HL-60/S4 (cell line): ENCODE results near the gene SLC25A21.
"Not testable (repeated sequence)": the region's sequence is repeated elsewhere in the genome, so short reads cannot be mapped to it uniquely, and the experiment has no call there.

Source experiments
- in situ Hi-C: fragments of 300-500 bp; cut with MboI; formaldehyde crosslinking; loops from 2 replicates; pipeline ENCODE4 v1.14.3; 2022; ENCODE audit warnings: low sequenced_read_pairs

The SLC25A21 gene

DNA sequence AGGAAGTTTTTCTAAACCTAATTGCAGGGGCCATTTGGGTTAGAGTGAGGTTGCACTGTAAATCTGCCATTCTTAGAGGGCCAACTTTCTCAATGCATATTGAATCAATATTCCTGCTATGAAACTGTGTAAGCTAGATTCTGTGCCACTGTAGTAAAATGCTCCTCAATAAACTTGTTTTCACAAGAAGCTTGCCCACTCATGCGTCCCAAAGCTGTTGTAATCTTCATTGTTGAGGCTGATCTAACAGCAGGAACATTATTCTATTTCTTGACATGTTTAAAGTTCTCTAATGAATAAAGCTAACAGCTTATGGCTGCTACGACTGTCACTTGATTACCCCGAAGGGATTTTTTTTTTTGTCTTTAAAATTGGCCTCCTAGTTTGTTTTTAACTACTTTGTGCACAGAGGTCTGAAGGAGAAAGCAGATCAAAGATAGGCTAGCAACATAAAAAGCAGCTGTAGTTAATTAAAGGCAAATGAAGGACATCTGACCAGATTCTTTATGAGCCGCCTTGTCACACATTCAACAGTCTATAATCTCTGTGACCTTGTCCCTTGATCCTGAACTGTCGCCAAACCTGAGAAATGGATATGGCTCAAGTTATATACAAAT lies 267.0 kb downstream of the SLC25A21 start:
- in situ Hi-C loops = no loop called here

DNA sequence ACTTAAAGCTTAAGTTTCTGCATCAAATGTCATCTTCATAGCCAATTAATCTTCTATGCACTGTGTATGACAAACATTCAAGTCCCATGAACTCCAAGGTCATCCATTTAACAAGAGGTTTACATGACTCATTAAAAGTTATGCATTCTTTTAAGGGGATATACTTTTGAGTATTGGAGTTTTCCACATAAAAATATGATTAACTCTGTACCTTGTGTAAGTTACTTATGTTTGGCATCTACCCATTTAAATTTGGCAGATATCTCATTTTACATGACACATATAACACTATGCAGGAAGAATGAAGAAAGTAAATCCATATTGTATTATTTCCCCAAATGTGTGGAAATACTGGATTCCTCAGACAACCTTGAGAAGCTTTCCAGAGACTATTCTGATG lies 270.5 kb downstream of the SLC25A21 start:
- in situ Hi-C loops = no loop called here

DNA sequence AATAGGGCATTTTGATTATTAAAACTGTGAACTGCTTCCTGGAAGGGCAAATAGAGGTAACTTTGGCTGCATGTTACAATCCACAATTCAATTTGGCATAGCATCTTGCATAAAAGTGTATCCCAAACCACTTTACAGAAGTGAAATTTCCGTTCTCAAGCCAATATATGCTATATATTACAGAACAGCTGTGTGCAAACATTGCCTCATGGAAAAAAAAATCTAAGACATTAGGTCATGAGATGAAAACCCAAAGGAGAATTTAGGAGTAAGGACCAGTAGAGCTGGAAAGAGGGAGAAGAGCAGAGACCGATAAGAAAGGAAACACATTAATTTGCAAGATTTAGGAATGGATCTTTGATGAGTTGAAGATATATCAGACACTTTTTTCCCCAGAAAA lies 271.6 kb downstream of the SLC25A21 start:
- in situ Hi-C loops = no loop called here

DNA sequence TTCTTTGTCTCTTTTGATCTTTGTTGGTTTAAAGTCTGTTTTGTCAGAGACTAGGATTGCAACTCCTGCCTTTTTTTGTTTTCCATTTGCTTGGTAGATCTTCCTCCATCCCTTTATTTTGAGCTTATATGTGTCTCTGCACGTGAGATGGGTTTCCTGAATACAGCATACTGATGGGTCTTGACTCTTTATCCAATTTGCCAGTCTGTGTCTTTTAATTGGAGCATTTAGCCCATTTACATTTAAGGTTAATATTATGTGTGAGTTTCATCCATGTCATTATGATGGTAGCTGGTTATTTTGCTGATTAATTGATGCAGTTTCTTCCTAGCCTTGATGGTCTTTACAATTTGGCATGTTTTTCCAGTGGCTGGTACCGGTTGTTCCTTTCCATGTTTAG lies 276.1 kb downstream of the SLC25A21 start:
- in situ Hi-C loops = not testable (repeated sequence)

DNA sequence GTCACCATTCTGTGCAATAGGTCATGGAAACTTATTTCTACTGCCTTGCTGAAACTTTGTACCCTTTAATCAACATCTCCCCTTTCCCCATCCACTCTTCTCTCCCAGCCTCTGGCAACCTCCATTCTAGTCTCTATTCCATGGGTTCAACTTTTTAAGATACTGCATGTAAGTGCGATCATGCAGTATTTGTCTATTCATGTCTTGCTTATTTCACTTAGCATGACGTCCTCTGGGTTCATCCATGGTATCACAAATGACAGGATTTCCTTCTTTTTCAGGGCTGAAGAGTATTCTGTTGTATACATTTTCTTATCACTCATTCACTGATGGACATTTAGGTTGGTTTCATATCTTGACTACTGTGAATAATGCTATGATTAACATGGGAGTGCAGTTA lies 288.4 kb downstream of the SLC25A21 start:
- in situ Hi-C loops = no loop called here

DNA sequence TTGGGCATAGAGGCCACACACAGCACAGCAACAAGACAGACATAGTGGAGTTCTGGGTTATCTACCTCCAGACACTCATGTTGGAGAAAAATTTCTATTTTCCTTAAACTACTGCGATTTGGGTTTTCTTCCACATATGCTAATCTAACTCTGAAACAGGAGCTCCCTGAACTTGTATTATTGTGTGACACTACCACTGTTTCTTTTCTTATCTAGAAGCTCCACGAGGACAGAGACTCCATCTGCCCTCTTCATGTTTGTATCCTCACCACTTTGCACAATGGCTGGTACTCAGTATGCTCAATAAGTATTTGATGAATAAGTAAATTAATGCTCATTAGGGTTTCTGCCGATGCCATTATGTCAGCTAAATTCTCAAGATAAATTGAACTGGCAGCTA lies 292.1 kb downstream of the SLC25A21 start:
- in situ Hi-C loops = no loop called here

DNA sequence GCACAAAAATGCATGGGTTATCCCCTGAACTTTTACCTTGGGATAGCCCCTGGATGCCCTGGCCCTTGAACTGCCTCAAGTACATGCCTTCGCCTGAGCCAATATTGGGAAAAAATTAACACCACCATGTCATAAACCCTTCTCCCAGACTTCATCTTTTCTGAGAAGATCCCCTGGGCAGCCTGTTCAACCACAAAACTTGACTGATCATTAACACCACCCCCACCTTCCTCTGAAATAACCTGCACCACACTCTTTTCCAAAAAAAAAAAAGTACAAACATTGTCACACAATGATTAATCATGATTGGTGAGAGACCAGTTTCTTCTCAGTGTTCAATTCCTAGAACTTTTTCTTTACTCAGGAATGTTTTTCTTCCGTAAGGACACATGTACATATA lies 292.8 kb downstream of the SLC25A21 start:
- in situ Hi-C loops = no loop called here

DNA sequence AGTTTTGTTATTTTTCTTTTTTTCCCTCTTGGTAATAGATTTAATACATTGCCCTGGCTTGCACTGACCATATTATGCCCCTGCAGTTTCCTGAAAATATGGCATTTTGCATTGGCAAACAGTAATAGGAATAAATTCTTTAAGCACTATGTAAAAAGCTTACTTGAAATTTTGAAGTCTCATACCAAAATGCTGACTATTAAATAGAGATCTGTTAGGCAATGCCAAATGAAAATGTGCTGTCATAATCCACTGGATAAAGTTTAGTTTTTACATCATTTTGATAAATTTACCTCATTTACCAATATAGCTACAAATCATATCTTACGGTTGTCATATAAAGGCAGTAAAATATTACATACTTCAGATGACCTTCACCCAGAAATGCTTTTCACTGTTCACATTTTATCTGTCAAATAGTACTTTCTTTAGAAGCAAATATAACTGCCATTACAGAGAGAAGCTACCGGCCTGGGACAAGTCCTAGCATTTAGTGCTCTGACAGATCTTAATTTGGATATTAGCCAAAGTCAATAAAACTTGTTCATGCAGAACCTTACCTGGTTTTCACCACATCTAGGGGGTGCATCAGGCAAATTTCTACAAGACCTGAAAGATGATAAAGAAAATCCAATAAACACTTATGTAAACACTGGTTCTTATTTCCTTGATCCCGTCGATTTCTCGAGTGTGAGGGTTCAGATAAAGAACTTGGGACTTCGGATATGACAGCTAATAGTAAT lies 297.8 kb downstream of the SLC25A21 start:
- in situ Hi-C loops = no loop called here

DNA sequence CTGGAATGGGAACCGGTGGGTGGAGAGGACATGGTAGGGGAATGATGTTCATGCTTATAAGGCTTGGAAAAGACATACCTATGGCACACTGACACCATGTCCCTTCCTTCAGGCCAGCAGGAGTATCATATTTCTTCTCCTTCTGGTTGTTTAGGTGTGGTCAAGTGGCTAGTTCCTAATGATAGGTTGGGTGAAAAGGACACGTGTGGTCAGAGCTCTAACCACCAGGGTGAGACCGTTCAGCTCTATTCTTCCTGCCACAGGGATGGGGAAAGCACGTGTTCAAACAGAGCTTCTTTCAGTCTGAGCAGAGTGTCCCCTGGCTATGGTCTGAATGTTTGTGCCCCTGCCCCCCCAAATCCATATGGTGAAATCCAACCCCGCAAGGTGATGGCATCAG lies 301.6 kb downstream of the SLC25A21 start:
- in situ Hi-C loops = no loop called here

DNA sequence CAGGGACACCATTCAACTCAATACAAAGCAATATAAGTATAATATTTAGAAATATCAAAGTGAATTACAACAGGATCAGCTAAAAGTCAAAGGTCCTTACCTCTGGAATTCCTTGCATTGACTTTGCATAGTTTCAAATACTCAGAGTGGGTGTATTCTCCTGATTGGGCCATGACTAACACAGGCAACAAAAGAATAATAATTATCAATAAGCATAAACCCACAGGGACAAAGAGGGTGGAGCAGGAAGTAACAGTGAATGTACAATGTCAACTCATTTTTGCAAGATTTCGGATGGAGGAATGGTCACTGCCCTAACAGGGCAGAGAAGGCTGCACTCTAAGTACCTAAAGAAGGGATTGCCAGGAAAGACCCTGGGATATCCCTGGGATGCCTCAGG lies 303.3 kb downstream of the SLC25A21 start:
- in situ Hi-C loops = no loop called here

DNA sequence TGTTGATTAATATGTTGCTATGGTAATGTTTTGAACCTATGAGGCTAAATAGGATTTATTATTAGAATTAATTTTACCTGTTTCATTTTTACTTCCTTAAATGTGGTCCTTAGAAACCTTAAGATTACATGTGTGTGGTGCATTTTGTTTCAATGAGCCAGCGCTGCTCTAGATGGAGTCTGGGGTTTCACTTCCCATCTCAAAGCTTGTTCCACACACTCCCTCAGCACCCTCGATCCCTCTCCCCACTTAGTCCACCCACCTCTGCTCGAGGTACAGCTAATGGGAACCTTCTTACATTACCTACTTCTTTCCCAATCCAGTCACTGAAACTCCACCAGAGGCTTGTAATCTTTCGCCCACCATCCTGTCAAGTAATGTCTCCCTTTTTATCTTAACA lies 305.5 kb downstream of the SLC25A21 start:
- in situ Hi-C loops = no loop called here

DNA sequence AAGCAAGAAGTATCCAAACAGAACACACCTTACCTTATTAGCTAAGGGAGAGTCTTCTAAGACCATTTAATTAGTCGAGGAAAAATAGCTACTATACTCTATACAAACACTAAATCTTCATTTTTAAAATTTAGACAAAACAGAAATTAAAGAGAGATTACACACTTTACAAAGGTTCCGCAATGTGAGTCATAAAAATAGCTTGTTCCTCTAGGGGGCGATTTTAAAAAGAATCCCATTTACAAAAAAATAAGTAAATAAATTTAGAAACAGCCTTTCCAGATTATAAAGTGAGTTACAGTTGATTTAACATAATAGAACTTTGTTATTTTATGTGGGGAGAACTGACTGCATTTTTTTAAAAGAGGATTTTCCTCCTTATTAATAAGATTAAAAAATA lies 309.1 kb downstream of the SLC25A21 start:
- in situ Hi-C loops = no loop called here

DNA sequence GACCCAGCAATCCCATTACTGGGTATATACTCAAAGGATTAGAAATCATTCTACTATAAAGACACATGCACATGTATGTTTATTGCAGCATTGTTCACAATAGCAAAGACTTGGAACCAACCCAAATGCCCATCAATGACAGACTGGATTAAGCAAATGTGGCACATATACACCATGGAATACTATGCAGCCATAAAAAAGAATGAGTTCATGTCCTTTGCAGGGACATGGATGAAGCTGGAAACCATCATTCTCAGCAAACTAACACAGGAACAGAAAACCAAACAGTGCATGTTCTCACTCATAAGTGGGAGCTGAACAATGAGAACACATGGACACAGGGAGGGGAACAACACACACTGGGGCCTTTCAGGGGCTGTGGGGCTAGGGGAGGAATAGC lies 310.2 kb downstream of the SLC25A21 start:
- in situ Hi-C loops = not testable (repeated sequence)

DNA sequence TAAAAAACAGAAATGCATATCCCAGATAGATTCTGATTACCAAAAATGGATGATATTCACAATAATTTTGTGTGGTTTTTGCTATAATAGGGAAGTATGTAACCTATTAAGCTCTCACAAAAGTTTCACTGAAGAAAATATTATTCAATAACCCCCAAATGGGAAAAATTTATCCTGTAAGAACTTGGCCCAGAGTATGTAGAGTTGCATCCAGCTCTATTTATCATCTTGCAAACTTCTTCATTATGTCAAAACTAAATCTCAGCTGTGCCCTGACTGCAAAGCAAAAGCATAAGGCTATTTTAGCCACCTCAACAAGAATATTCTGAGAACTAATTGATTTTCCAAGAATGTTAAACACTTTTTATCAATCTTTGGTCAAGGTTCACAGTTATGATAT lies 311.6 kb downstream of the SLC25A21 start:
- in situ Hi-C loops = no loop called here

DNA sequence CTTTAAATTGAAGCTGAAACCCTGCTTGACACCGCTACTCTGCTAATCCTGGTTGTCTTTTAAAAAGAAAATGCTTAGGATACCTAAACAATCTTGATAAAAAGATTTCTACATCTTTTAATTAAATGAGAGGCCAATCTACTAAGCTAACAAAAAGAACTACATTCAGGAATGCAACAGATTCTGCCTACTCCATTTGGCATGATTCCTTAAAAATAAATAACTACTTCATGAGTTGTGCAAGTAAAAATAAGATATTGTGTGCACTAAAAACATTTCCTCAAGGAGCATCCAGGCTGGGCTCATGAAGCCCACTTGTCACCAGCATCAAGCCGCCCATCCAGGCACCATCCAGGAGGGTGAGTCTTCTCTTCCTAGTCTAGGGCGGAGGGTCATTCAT lies 313.3 kb downstream of the SLC25A21 start:
- in situ Hi-C loops = no loop called here

DNA sequence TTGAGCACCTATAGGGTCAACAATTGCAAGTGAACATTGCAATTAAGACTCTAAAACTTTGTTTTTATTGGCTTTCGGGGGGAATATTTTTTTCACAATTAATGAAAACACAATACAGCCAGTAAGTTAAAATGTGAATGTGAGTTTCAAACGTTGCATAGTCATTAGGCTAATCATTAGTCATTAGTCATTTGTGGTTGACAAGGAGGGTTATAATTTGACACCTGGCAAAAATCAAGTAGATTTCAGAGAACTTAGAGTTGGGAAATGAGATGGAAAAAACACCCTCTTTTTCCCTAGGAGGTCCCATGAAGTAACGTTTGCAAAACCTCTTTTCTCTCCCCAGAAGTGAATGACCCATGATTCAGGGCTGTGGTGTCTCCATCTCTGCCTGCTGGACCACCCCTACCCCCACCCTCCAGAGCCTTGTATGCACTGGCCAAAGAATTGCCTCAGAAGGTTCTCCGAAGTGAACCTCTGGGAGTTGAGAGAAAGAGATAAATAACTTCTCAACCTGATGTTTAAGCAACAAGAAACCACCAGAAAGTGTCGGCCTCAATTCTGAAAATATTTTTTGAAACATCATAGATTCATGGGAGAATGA lies 314.5 kb downstream of the SLC25A21 start:
- in situ Hi-C loops = no loop called here

DNA sequence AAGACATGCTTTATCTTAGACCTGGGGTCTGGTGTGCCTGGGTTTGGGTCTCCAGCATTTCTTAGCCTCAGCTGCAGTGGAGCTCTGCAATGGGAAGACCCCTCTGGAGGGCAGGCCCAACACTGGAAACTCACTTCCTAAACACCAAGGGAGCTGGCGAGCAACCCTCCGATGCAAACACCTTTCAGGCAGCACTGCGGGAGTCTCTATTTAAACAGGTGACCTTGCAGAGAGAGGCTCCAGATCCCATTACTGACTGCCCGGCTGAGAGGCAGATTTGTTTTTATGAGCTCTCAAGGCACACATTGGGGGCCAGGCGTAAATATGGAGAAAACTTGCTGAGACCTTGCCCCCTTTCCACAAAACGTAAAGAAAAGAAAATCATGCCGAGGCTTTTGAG lies 315.3 kb downstream of the SLC25A21 start:
- in situ Hi-C loops = no loop called here

DNA sequence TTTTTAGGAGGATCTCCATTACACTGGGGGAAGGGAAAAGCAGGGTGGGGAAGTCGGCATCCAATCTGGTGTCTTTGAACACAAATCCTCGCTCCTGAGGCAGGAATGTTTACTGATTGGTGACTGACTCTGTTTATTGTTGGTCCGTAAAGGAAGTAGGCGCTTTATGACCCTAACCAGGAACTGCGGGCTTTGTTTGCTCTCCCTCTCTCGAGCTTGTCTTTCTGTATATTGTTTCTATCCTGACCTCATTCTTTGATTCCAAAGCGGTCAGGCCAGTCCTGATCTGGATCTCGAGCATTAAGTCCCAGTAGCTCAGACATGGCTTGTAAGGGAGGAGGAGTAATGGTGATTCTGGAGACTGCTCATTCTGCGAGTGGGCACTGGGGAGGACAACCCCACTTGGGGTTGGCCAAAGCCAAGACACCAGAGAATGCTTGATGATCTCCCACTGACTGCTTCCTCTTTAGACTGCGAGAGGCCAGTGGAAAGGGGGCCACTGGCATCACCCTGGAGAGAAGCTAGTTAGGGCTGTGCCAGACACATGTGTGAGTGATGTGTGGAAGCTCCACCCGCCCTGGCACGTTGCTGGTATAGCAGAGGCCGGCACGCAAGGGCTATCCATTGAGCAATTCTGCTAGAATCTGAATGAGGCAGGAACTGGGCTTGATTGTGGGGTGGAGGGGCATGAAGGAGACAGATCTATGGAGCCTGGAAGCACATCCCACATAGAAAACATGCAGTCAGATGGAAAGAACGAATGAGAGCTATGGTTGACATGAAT lies 316.1 kb downstream of the SLC25A21 start:
- in situ Hi-C loops = no loop called here

DNA sequence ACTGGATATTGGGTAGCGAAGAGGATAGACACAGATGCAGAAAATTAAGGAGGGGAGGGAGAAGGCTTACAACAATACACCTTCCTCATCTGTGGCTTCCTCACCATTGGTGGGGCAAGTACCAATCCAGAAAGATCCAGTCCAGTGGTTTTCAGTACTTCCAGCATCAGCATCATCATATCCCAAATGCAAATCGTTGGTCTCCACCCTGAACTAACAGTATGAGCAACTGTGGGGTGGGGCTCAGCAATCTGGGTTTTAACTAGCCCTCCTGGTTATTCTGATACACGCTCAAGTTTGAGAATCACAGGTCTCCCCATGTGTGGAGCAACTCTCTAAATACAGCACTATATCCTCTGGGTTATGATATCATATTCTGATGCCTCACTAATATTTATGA lies 317.0 kb downstream of the SLC25A21 start:
- in situ Hi-C loops = no loop called here

DNA sequence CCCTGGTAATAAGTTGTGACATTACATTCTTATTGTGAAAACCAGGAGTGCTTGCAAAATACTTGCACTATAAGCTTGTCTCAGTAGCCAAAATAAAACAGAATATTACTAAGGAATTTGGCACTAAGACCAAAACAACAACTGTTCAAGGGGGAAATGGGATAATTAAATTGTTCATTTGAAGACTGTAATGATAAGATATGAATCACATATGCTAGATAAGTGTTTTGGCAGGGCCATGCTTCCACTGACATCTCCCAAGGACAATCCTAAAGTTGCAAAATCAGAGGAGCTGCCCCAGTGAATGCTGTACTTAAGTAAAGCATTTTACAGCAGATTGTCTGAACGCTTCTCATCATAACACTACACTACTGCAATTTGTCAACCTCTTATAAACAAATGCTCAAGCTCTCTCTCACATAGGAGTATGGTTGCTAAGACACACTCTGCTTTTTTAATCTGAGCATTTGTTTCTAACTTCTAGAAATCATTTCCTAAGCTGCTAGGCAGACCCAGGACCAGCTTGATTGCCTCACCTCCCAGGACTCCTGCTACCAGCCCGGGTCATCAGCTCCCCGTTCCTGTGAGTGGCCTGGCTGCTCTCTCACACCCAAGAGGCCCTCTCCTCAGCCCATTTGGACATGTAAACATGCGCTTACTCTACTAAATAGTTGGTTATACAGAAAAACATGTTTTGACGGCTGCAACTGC lies 319.3 kb downstream of the SLC25A21 start:
- in situ Hi-C loops = no loop called here

DNA sequence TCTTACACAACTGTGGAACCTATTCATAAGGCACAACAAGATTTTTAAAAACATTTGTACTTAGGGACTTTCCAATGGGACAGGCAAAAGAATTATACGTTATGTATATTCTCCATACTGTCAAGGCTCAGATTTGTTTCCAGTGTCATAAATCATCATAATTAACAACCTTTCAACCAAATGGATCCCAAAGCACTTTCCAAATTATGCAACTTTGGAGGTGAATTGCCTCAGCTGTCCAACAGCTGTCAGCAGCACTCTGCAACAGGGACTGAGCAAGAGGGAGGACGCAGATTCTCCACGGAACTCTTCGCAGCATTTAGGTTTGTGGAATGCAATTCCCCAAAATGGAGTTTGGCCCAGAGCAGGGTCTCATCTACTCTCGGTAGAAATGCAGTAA lies 324.2 kb downstream of the SLC25A21 start:
- in situ Hi-C loops = no loop called here
